Prostate gland (tissue), 2 donors: Measurements from ENCODE around the gene SETD6. TPM values are rescaled to one million over a fixed set of nuclear protein-coding genes. Genes with fewer than 3 reads are reported as not detected.

ENCODE experiments used
- DNase-seq: peaks from one replicate; pipeline ENCODE4 v3.0.0-alpha.2; 2019; ENCODE audit warnings: low spot score
- H3K27ac ChIP-seq, 2 donors: fragments of 200-600 bp; sonication (generic); 2 replicates each; pipeline ENCODE4 v1.5.1; 2017 to 2019
- H3K27me3 ChIP-seq: fragments of 200-600 bp; sonication (generic); replicated peaks from 2 replicates; pipeline ENCODE4 v1.5.1; 2019; ENCODE audit not compliant: insufficient read depth
- H3K36me3 ChIP-seq, 2 donors: fragments of 200-600 bp; sonication (generic); 1 replicate in 1 of 2; 2 replicates in 1 of 2; pipeline versions ENCODE4 v1.5.1 to v1.8.1; 2017 to 2019
- H3K4me1 ChIP-seq: fragments of 200-600 bp; sonication (generic); replicated peaks from 2 replicates; pipeline ENCODE4 v1.5.1; 2019
- H3K4me3 ChIP-seq, 2 donors: fragments of 200-600 bp; sonication (generic); 2 replicates each; pipeline ENCODE4 v1.5.1; 2017 to 2019
- H3K9me3 ChIP-seq: fragments of 200-600 bp; sonication (generic); 2 replicates; pipeline ENCODE4 v1.5.1; 2017
- POLR2A ChIP-seq: fragments of 450-650 bp; IDR thresholded peaks from one replicate; pipeline ENCODE4 v1.6.1; 2016; ENCODE audit warnings: antibody characterized with exemption, mild to moderate bottlenecking
- POLR2AphosphoS5 ChIP-seq: sonication (generic); formaldehyde crosslinking; IDR thresholded peaks from one replicate; pipeline ENCODE4 v1.6.1; 2017; ENCODE audit warnings: antibody characterized with exemption
- WGBS: methylation state at CpG from one replicate; pipeline ENCODE4 v1.1.5; 2018; 5-methylcytosine and 5-hydroxymethylcytosine counted together
- intact Hi-C: fragments of 100-400 bp; cut with DNase I; formaldehyde crosslinking; loops from one replicate; pipeline ENCODE4 v1.14.2; 2022
- total RNA-seq, 2 donors: library from RNA; depleted of rRNA; stranded (reverse); fragments of >200 nt; gene quantifications; one replicate each; pipeline ENCODE4 v1.1.0, GENCODE V29; 2016
- TF ChIP-seq, protein P1 (sequence below), 4 experiments: fragments of 200-600 bp in 2 of 4; fragments of 450-650 bp in 2 of 4; sonication (generic) in 2 of 4; IDR thresholded peaks; 1 replicate in 3 of 4; 2 replicates in 1 of 4; pipeline ENCODE4 v1.5.1; 2016 to 2019; ENCODE audit warnings: antibody characterized with exemption in 4 of 4, mild to moderate bottlenecking in 2 of 4, moderate library complexity in 2 of 4

SETD6 gene
- total RNA-seq, 2 donors from 2014 or later = 45.4 to 55.8 TPM

GRCh38 chr16:58497468-58497867 is 17.8 kb upstream of the SETD6 start:
- Histone ChIP-seq H3K27me3 (no peaks in the 10 kb centered on the region), H3K4me1 (no peaks in the 10 kb centered on the region), H3K27ac (no peak overlapping the region), H3K9me3 (no peaks in the 10 kb centered on the region), H3K36me3 (no peaks in the 10 kb centered on the region), H3K4me3 (no peak overlapping the region)
- intact Hi-C loops = loop anchor here (10.0 kb wide), 1 partner anchor 473 kb away; the partner anchor contains the start of gene MMP15
- no peak for DNase-seq
- WGBS = 82% methylated on average over 2 of the region's 2 CpGs
- TF ChIP-seq POLR2A (no peak), POLR2AphosphoS5 (no peak)
- TF ChIP-seq, protein P1, sequence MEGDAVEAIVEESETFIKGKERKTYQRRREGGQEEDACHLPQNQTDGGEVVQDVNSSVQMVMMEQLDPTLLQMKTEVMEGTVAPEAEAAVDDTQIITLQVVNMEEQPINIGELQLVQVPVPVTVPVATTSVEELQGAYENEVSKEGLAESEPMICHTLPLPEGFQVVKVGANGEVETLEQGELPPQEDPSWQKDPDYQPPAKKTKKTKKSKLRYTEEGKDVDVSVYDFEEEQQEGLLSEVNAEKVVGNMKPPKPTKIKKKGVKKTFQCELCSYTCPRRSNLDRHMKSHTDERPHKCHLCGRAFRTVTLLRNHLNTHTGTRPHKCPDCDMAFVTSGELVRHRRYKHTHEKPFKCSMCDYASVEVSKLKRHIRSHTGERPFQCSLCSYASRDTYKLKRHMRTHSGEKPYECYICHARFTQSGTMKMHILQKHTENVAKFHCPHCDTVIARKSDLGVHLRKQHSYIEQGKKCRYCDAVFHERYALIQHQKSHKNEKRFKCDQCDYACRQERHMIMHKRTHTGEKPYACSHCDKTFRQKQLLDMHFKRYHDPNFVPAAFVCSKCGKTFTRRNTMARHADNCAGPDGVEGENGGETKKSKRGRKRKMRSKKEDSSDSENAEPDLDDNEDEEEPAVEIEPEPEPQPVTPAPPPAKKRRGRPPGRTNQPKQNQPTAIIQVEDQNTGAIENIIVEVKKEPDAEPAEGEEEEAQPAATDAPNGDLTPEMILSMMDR (IDR thresholded peaks at IDR 0.05) = no peak

DNA sequence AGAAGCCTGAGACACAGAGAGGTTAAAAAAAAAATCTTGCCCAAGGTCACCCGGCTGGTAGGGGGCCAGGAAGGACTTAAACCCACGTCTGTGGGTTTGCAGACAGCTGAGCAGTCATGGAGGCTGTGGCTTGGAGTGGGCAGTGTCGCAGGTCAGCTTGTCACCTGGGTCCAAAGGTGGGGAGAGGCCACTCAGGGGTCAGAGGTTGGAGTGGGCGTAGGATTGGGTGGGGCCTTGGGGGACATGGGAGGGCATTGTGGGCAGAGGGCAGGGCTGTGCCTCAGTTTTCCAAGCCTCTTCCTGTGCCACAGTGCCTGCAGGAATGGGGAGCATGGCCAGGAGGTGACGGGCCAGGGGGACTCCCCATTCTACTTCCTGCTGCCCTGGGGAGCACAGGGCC is 17.4 kb upstream of the SETD6 start:
- TF ChIP-seq POLR2A = no peak
- TF ChIP-seq, protein P1 (IDR thresholded peaks at IDR 0.05) = no peak
- no peak for TF ChIP-seq POLR2AphosphoS5
- no peak overlapping the region for H3K4me3 ChIP-seq
- no peaks in the 10 kb centered on the region for H3K27me3 ChIP-seq
- DNase-seq = no peak
- H3K27ac ChIP-seq = no peak overlapping the region
- no peaks in the 10 kb centered on the region for H3K4me1 ChIP-seq
- no peaks in the 10 kb centered on the region for H3K36me3 ChIP-seq
- intact Hi-C loops = loop anchor here (10.0 kb wide), 1 partner anchor 473 kb away; the partner anchor contains the start of gene MMP15
- H3K9me3 ChIP-seq = no peaks in the 10 kb centered on the region
- 77% methylated on average over 5 of the region's 5 CpGs for WGBS

- Histone ChIP-seq H3K36me3 (no peaks in the 10 kb centered on the region), H3K9me3 (no peaks in the 10 kb centered on the region), H3K4me1 (no peaks in the 10 kb centered on the region), H3K27me3 (no peaks in the 10 kb centered on the region), H3K27ac (no peak overlapping the region), H3K4me3 (no peak overlapping the region)
- intact Hi-C loops = loop anchor here (10.0 kb wide), 1 partner anchor 474 kb away; the partner anchor contains the start of gene MMP15
- no peak for TF ChIP-seq POLR2AphosphoS5
- TF ChIP-seq, protein P1 (IDR thresholded peaks at IDR 0.05) = no peak
- TF ChIP-seq POLR2A = no peak
- no peak for DNase-seq
- 84% methylated on average over 9 of the region's 9 CpGs for WGBS
Observed at GRCh38 chr16:58498341-58499091, 16.8 kb upstream of the SETD6 start.

DNA sequence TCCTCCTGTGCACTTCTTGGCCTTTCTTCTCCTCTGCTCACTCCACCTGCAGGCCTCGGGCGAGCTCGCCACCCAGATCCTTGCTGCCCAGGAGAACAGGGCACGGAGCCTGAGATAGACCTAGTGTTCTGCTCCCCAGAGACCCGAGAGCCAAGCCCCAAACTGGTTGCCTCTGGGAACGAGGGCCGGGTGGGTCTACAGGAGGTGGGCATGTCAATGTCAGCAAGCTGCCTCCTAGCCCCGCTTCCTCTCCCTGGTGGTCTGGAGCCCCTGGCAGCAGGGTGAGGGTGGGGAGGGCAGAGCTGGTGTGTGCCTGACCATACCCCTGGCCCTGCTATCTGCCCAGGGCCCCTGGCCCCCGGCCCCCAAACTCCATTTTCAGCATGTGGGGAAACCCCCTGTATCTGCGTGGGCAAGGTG is 16.2 kb upstream of the SETD6 start:
- Histone ChIP-seq H3K4me3 (no peak overlapping the region), H3K36me3 (no peaks in the 10 kb centered on the region), H3K4me1 (no peaks in the 10 kb centered on the region), H3K27me3 (no peaks in the 10 kb centered on the region), H3K9me3 (no peaks in the 10 kb centered on the region), H3K27ac (no peak overlapping the region)
- DNase-seq = no peak
- TF ChIP-seq POLR2A (no peak), POLR2AphosphoS5 (no peak)
- TF ChIP-seq, protein P1 (IDR thresholded peaks at IDR 0.05) = no peak
- intact Hi-C loops = loop anchor here (10.0 kb wide), 1 partner anchor 474 kb away; the partner anchor contains the start of gene MMP15
- 88% methylated on average over 10 of the region's 10 CpGs for WGBS
